NCI-H2081 treated with DMSO at 0.1 percent for 48 hours (cell line): ENCODE results near the gene MTA3.
"Not testable (repeated sequence)": the region's sequence is repeated elsewhere in the genome, so short reads cannot be mapped to it uniquely, and the experiment has no call there.

ENCODE experiments used
- DNase-seq: peaks from one replicate; lab custom pipeline; 2025; lab: John Stamatoyannopoulos, UW

MTA3 gene

DNA sequence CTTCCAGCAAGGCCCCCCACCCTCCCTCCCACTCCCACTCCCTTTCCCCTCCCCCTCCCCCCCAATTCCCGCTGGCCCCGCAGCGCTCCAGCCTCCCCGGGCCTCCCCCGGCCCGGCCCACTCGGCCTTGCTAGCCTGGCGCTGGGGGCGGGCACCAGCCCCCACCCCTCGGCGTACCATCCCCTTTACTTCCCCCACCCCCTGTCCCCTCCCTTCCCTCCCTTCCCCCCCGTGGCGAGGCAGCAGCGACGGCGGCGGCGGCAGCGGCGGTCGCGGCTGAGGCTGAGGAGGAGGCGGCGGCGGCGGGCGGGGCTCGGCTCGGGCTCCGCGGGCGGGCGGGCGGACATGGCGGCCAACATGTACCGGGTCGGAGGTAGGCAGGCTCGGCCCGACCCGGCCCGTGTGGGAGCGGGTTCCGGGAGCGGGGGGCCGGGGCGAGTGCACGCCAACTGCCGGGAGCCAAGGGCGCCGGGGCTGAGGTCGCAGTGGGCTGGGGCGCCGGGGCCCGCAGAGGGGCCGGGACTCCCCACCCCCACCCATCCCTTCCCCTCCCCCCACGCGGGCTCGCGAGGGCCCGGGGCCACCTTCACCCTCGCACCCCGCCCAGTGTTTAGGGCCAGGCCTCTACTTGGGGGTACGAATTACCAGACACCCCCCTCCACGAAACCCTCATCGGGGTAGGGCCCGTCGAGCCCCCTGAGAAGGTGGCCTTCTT is at the start of gene MTA3:
TSS of gene MTA3 (plus strand) at position 232 of the 715 bp plus-strand sequence. CDS start at position 346, 114 bp downstream.
- no peak for DNase-seq

DNA sequence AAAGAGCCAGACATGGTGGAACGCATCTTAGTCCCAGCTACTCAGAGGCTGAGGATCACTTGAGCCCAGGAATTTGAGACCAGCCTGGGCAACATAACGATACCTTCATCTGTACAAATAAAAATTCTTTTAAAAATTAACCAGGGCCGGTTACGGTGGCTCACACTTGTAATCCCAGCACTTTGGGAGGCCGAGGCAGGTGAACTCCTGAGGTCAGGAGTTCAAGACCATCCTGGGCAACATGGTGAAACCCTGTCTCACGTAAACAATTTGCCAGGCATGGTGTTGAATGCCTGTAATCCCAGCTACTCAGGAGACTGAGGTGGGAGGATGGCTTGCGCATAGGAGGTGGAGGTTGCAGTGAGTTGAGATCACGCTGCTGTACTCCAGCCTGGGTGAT is 48.8 kb upstream of the MTA3 start:
- DNase-seq = no peak

DNA sequence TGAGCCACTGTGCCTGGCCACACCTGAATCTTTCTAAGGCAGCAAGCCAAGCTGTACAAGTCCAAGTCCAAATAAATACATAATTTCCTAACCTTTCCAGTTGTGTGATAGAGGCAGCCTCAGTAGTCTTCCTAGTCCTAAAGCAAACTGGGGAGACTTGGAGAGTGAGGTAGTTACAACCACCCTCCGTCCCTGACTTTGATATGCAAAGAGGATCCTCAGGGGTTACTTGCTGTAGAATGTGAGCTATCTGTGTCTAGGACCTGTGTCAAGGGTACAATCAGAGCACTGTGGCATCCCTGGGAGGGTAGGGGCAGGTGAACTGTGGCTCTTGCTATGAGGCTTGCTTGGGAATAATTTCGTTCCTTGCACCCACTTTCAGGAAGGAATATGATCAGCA is 46.4 kb upstream of the MTA3 start:
- no peak for DNase-seq

DNA sequence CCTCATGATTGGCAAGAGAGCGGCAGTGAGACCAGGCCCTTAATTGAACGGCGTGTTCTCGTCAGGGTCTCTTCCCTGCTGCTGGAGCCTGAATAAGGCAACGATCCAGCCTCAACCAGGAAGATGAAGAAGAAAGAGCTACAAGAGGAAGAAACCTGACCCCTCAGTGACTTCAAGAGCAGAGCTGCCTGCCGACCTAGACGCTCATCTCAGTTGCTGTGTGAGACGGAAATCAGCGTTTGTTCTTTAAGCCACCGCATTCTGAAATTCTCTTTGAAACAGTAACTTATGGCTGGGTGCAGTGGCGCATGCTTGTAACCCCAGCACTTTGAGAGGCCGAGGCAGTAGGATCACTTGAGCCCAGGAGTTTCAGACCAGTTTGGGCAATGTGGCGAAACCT is 45.1 kb upstream of the MTA3 start:
- no peak for DNase-seq

DNA sequence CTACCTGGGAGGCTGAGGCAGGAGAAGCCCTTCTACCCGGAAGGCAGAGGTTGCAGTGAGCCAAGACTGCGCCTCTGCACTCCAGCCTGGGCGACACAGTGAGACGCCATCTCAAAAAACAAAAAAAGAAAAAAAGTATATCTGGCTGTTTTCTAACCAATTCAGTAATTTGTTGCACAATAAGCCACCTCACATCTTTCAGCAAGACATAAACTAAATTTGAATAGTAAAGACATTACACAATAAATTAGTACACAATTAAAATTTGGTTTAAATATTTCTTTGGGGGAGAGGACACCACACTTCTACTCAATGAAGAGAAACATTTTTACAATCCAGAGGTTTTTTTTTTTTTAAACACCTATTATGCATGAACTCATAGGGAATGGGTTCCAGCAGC is 36.0 kb upstream of the MTA3 start:
- no peak for DNase-seq

DNA sequence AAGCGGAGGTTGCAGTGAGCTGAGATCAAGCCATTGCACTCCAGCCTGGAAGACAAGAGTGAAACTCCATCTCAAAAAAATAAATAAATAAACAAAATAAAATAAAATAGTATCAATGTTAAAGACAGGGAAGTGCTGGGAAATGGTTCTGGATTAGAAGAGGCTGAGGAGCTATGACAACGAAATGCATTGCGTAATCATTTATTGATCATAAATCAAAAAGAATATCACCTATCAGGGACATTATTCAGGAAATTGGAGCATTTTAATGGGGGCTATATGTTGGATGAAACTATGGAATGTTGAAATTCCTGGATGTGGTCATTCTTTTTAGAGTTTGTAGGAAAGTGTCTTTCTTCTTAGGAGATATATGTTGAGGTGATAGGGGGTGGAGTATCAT is 30.9 kb upstream of the MTA3 start:
- DNase-seq = no peak

DNA sequence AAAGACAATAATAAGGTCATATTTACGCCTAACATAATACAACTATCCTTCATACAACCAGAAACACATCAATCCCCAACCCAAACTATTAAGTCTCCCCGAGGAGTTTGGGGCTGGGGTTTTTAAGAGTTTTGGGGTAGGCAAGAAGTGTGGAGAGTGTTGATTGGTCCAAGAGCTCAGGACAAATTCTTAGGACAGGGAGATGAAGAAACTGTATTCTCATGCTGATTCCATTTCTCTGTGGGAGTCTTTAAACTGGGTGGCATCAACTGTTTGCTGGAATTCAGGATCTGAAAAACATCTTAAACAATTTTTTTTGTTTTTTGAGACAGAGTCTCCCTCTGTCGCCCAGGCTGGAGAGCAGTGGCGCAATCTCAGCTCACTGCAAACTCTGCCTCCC is 25.6 kb upstream of the MTA3 start:
- DNase-seq = no peak

DNA sequence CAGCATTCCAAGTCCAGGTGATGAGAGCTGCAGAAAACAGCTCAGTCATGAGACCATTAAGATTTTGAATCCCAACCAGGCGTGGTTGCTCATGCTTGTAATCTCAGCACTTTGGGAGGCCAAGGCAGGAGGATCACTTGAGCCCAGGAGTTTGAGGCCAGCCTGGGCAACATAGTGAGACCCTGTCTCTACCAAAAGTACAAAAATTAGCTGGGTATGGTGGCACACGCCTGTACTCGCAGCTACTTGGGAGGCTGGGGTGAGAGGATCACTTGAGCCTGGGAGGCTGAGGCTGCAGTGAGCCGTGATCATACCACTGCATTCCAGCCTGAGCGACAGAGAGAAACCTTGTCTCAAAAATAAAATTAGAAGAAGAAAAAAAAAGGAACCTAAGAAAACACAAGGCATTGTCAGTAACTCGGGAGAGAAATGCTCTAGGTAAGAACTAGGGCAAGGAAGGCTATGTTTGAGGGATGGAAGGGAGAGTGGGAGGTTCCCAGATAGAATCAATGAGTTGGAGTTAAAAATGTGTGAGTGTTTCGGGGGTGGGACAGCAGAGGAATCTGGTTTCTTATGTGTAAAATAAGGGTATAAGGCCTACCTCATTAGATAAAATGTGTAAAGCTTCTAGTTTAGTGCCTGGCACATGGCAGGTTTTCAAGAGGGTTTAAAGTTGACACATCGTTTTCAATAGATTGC is 23.3 kb upstream of the MTA3 start:
- no peak for DNase-seq

DNA sequence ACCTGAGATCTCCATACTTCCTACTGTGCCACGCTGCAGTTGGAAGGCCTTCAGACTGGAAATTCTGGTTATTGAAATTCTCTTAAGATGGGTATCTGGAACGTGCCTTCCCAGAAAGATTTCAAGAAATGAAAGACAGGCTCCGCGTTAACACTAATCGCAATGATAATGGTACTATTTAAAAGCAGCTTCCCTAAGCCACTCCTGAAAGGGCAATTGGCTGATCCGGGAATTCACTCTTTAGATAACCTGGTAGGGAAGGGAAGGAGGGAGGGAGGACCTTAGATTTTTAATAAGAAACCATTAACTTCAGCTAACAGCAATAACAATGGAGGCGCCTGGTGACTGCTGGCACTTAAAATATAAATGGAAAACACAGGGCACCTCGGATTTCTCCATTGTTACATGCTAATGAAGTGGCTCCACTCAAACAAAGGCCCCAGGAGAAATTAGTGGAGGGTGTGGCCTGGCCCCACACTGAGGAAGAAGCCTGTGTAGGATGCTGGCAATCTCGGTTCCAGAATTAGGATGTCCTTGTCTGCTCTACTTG is 22.5 kb upstream of the MTA3 start:
- DNase-seq = no peak

DNA sequence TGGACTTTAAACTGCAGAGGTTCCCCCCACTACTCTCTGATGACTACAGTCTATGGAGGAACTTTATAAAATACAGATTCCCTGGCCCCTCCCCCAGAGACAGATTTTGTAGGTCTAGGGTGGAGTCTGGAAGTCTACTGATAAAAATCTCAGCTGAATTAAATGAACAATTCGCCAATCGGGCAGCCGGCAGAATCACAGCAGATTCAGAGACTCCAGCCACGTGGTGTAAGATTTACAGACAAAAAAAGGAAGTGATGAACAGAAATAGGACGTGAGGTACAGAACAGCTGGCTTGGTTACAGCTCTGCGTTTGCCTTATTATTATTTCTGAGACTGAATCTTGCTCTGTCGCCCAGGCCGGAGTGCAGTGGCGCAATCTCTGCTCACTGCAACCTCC is 21.4 kb upstream of the MTA3 start:
- no peak for DNase-seq

DNA sequence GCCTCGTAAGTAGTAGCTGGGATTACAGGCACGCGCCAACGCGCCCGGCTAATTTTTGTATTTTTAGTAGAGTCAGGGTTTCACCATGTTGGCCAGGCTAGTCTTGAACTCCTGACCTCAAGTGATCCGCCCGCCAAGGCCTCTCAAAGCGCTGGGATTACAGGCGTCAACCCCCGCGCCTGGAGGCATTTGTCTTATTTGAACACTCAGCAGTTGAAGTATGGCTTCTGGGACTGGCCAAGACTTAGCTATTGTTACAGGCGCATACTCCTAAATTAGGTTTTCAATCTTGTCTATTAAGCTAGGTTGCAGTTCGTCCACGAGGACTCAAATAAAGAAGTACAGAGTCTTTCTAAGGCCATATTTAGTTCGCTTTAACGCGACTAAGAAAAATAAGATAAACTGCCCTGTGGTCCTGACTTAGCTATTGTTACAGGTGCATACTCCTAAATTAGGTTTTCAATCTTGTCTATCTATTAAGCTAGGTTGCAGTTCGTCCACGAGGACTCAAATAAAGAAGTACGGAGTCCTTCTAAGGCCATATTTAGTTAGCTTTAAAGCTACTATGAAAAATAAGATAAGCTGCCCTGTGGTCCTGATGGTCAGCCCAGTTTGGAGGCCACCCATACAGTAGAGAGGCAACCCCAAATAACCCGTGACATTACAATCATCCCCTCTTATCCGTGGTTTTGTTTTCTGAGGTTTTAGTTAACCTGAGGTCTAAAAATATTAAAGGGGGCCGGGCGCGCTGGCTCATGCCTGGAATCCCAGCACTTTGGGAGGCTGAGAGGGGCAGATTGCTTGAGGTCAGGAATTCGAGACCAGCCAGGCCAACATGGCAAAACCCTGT is 20.8 kb upstream of the MTA3 start:
- DNase-seq = no peak

DNA sequence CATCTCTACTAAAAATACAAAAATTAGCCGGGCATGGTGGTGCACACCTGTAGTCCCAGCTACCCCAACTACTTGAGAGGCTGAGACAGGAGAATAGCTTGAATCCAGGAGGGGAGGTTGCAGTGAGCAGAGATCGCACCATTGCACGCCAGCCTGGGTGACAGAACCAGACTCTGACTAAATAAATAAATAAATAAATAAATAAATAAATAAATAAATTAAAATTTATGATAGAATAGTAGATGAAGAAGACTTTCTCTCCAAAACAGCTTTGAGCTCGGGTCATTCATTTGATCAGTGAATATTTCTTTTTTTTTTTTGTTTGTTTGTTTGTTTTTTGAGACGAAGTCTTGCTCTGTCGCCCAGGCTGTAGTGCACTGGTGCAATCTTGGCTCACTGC is 17.6 kb upstream of the MTA3 start:
- DNase-seq = no peak

DNA sequence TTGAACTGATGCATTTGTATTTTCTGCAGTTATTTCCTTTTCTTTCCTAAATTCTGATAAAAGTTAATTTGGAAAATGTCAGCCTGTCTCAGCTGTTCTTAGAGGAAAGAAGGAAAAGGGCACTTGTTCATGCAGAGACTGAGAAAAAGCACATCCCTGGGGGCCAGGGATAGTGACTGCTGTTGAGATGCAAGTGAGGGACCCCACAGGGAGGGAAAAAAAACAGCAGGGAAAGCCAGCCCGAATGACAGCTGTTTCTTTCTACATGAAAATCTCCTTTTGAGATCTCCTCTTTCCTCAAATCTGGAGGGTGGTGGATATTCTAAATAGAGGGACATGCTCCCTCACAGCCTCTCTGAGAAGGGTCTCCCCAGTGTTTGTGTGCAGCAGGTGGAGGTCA is 14.0 kb upstream of the MTA3 start:
- DNase-seq = no peak

DNA sequence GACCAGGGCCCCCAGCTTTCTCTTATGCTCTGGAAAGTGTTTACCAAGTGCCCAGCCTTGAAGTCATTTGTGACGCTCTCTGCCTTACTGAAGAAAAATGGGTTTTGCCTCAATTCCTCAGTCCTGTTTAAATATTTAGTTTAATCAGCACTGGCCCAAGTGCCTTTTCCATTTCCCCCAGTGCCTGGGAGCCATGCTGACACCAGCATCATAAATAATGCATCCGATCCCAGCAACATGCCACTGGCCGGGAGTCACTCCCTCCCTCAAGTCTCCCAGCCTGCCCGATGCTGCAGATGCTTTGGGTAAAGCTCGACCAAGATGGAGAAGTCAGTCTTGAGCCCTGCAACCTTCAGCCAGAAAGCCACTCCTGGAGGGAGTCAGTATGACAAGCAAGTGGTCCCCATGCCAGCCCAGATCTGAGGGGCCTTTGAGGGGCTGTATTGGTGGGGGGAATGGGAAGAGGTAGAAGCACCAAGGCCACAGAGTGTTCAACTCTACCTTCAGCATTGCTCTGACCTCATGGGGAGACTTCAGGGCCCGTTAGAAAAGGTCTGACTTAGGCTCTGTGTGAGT is 12.0 kb upstream of the MTA3 start:
- DNase-seq = no peak

DNA sequence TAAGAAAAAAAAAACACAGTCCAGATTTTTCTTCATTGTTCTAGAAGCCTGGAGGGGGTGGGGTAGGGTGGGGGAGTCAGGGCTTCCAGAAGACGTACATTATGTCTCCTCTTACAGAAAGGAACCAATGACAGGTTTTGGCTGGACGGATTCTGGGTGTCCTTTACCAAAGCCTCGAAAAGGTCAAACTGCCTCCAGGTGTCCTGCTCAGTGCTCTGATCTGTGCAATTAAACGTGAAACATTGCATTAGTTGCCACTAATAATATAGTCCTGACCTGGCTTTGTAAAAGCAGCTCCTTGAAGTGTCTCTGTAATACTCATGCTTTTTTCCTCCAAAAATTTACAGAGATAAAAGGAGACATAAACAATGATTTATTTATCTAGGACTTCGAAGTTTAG is 11.1 kb upstream of the MTA3 start:
- no peak for DNase-seq

DNA sequence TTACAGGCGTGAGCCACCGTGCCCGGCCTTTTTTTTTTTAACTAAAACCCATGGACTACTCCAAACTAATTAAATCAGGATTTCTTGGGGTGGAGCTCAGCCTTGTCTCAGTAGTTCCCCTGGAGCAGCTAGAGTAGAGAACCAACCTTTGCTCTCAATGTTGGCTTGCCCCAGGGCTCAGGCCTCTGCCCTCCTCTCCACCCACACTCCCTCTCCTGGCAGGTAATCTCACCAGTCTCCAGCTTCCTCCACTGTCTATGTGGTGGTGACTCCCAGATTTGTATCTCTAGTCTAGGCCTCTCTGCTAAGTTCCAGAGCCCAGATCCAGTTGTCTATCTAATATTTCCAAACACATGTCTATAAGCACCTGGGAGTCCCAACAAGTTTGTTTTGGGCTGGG is 9.6 kb upstream of the MTA3 start:
- DNase-seq = no peak

DNA sequence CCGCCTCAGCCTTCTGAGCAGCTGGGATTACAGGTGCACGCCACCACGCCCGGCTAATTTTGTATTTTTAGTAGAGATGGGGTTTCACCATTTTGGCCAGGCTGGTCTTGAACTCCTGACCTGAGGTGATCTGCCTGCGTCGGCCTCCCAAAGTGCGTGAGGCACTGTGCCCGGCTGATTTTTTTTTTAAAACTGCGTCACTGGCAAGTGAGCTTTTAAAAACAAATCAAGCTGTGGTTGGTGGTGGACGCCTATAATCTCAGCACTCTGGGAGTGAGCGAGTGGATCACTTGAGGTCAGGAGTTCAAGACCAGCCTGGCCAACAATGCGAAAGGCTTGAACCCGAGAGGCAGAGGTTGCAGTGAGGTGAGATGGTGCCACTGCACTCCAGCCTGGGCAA is 8.3 kb upstream of the MTA3 start:
- not testable (repeated sequence) for DNase-seq

DNA sequence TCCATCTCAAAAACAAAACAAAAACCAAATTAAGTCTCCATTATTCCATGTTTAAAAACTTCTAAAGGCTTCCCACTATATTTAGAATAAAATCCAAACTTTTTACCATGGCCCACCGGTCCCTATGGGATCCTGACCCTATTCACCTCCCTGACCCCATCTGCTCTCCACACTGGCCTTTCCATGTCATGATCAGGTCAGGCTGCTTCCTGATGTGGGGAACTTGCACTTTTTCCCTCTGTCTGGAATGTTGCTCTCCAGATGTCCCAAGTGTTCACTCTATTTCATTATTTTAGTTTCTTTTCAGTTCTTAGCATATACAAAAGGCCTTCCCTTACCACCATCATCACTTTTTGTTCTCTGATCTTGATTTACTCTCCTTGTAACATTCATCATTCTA is 7.5 kb upstream of the MTA3 start:
- DNase-seq = no peak

DNA sequence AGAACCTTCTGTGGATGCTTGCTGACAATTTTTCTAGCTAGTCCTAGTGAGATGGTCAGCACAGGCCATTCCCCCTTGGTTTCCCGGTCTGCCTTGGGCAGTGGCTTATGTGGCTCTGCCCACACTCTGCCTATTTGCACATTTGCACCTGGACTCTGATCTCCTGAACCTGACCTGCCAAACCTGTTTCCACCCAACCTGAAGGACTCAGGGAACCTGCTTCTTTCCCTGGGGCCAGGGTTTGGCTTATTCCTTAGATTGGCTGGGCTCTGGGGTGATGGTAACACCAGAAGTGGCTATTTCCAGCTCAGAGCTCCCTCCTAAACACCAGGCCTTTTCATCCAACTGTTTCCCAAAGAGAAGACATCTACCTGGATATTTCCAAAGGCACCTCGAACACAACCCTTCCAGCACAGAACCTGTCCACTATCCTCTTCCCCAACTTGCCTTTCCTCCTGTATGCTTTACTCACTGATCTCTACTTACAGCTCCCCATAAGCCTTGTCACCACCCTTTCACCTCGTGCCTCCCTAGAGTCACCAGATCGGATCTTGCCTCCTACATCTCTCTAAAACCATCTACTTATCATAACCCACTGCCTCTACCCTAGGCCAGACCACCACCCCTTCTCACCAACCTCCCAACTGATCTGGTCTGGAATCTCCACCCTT is 5.8 kb upstream of the MTA3 start:
- no peak for DNase-seq

DNA sequence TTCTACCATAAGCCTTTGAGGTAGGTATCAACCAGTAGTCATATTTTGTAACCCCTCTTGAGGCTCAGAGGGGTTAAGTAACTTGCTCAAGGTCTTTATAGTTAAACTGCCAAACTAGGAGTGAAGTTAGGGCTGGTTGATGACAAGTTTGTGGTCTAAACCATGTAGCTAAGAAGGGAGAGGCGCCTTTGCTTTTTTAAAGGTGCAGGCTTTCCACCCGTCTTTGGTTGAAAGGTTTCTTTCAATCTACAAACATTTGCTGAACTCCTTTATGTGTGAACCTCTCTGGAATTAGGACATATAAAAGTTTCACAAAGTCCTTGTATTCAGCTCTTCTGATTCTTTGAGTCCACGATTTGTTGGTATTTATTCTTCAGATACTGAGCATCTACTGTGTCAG is 2.4 kb upstream of the MTA3 start:
- DNase-seq = no peak

DNA sequence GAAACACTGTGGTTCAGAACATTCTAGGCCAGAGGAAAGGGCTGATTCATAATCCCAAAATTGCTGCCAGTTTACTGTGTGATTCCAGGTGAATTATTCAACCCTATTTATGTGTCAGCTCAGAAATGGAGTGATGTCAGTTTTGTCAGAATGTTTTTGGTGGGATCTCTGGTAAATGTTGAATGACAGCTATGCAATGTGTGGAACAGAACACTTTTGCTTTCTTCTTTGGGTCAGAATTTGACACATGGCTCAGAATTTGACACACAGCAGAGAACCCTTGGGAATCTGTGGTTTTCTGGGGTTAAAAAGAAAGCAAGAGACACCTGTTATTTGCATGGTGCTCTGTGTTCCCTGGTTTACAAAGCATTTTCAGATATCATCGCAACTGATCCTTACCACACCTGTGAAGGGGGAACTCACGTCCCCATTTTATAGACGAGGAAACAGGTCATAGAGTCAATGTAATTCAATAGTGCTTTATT is 1.6 kb upstream of the MTA3 start:
- no peak for DNase-seq

DNA sequence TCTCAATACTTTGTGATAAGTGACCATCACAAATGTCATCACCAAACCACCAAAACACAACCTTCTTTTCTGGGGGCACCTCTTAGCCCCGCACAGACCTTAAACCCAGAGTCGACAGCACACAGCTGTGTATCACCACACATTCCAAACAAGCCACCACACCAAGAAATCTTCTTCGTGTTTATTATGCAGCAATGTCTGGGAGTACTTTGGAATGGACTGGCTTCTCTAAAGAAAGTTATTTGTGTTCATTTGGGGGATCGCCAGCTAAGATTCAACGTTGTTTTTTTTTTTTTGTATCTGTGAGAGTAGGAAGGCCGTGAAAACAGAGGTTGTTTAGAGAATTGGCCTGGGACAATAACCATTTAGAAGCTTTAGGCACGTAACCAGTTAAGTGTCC is 1.1 kb upstream of the MTA3 start:
- no peak for DNase-seq
